HL-60/S4 treated with phorbol 12-myristate 13-acetate at 8.2 ng/mL for 4 days and 3 days (cell line): ENCODE results near the gene FAM186B.

Source experiments
- in situ Hi-C: fragments of 300-500 bp; cut with MboI; formaldehyde crosslinking; loops from 2 replicates; pipeline ENCODE4 v1.15.0; 2022; ENCODE audit warnings: low sequenced_read_pairs

FAM186B gene

DNA sequence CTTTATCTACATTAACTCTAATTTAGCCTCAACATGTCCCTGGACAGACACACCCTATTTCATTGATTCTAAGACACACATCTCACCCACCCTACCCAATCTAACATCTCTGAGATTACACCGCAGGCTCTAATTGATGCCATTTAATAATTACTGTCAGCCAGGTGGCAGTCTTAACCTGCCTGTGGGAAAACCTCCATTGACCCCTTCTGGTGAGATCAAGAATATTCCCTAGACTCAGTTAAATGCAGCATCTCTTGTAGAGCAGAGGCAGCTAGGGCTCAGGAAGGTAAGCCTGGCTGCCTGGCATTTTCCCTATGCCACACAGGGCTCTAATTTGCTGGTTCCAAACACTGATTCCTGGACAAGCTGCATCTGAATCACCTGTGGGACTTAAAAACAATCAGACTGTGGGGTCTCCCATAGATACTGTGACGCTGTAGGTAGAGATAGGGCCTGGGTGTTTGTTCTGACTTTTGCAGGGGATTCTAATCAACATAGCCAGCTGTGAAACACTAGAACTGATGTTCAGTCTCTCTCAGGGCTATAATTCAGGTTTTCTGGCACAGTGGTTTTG lies 51.8 kb downstream of the FAM186B start:
- in situ Hi-C loops, result no loop called here

- in situ Hi-C loops, result no loop called here
These were observed 52.5 kb downstream of the FAM186B start for GRCh38 chr12:49552899-49553298.

DNA sequence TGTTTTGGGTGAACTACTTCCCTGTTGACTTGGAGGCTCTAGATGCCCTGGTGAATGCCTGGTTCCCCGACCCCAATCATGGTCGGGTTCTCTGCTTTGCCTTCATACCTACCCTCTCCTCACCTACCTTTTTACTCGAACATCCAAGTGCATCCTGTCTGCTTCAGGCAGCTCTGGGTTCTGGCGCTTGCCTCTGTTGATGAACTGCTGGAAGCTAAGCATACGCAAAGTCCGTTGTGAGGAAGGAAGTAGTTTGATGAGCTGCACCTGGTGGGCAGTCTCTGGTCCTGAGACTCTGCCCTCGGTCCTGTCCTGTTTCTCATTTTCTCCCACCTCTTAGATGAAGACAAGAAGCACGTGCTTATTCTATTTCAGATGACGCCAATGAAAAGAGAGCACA lies 53.0 kb downstream of the FAM186B start:
- in situ Hi-C loops, result no loop called here

- in situ Hi-C loops, result no loop called here
These were observed 53.4 kb downstream of the FAM186B start for GRCh38 chr12:49552014-49552413.

DNA sequence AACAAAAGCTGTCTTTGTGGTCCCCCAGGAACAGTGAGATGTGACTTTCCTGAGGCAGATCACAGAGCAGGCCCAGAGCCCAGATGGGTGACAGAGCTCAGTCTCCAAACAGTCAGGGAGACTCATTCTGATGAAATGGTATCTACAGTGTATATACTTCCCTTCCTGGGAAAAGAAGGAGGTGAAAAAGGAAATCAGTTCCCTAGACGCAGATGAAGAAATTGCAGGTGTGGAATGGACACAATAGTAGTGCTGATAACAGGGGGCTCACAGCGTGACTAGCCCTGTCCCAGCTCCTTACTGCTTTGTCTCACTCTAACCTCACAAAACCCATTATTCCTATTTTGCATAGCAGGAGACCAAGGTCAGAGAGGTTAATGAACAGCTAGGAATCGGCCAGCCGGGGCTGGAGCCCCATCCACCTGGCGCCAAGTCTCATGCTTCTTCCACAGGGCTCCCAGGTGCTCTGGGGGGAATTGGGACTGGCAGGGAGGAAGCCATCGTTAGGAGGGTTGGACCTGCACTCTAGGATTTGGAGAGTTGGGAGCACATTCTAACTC lies 54.7 kb downstream of the FAM186B start:
- in situ Hi-C loops, result no loop called here

DNA sequence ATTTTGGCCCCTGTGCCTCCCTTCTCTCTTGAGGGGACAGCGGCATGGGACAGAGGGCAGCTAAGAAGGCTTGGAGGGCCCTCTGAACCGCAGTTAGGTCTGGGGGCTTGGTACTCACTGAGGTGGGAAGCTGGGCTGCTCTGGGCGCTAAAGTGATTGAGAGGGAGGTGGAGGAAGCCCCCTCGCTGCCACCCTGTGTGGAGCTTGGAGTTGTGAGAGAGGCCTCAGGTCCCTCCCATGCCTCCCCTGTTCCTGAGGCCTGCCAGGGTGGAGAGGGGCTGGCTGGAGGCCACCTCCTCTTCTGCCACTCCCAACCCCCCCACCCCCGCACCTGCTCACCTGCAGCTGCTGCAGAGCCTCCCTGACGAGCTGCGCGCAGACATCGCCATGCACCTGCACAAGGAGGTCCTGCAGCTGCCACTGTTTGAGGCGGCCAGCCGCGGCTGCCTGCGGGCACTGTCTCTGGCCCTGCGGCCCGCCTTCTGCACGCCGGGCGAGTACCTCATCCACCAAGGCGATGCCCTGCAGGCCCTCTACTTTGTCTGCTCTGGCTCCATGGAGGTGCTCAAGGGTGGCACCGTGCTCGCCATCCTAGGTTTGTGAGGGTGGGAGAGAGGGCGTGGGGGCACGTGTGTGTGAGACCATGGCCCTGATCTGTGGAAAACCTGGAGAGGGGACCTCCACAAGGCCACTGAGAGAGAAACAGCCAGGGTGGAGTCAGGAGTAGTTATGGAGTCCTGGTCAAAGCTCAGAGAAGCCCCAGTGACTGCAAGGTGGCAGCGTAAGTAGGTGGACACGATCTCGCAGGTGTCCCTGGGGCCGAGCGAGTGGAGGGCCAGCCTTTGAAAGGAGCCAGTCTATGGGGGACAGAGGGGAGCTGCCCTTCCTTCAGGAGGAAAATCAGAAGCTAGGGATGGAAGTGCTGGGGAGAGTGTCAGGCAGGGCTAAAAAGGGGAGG lies 55.4 kb downstream of the FAM186B start:
- in situ Hi-C loops, result no loop called here

- in situ Hi-C loops, result no loop called here
These were observed 56.4 kb downstream of the FAM186B start for GRCh38 chr12:49548822-49549648.

GRCh38 chr12:49548481-49548821 lies 57.0 kb downstream of the FAM186B start:
- in situ Hi-C loops, result no loop called here

GRCh38 chr12:49547090-49547690 lies 58.2 kb downstream of the FAM186B start:
- in situ Hi-C loops, result no loop called here

DNA sequence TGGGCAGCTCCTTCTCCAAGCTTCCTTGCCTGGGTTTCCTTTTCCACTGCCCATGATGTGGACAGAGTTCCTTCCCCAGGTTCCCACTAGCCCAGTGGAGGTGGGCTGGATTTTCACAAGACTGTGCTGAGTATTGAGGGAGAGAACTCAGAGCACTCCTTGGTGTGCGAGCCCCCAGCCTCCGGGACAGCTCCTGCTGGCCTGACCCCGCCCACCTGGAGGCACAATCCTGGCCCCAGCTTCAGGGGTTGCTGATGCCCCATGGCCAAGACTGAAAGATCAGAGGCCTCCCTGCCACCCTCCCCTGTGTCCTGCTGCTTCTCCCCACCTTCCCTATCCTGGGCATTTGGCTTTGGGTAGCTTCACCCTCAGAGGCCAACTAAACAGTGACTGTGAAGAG lies 59.0 kb downstream of the FAM186B start:
- in situ Hi-C loops, result no loop called here

DNA sequence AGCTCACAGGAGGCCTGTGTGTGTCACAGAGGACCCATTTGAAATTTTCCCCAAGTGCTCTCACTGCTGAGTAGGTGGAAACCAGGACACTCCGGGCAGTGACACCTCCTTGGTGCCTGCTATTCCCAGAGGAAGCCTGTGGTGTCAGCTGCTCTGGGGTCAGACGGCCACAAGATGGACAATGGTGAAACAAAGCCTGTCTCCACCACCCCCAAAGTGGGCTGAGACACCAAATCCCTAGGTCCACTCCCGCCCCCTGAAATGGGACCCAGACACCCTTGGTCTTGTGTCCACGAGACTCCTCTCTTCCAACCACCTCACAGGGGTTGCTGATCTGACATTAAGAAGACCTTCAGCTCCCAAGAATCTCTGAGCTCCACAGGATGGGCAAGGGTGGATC lies 59.6 kb downstream of the FAM186B start:
- in situ Hi-C loops, result no loop called here

- in situ Hi-C loops, result no loop called here
These were observed 61.3 kb downstream of the FAM186B start for GRCh38 chr12:49543914-49544815.

DNA sequence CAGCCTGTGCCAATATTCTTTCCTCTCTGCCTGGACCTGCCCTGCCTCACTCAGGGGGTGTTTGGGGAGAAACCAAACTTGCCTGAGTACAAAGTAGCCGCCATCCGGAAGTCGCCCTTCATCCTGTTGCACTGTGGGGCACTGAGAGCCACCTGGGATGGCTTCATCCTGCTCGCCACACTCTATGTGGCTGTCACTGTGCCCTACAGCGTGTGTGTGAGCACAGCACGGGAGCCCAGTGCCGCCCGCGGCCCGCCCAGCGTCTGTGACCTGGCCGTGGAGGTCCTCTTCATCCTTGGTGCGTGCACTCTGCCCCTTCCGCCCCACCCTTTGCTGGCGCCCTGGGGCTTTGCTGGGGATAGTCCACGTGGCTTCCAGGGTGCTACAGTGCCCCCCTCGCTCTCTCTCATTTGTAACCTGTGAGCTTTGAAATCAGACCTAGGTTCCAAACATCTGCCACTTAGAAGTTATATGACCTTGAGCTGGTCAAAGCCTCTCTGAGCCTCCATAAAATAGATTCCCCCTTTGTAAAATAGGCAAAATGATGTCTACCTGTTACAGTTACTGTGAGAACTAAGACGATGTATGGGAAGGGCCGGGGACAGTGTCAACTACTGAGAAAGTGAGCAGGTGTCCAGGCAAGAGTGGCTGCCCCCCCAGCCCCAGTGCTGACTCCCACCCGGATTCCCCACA lies 62.1 kb downstream of the FAM186B start:
- in situ Hi-C loops, result no loop called here

GRCh38 chr12:49542592-49543160 lies 62.8 kb downstream of the FAM186B start:
- in situ Hi-C loops, result no loop called here

DNA sequence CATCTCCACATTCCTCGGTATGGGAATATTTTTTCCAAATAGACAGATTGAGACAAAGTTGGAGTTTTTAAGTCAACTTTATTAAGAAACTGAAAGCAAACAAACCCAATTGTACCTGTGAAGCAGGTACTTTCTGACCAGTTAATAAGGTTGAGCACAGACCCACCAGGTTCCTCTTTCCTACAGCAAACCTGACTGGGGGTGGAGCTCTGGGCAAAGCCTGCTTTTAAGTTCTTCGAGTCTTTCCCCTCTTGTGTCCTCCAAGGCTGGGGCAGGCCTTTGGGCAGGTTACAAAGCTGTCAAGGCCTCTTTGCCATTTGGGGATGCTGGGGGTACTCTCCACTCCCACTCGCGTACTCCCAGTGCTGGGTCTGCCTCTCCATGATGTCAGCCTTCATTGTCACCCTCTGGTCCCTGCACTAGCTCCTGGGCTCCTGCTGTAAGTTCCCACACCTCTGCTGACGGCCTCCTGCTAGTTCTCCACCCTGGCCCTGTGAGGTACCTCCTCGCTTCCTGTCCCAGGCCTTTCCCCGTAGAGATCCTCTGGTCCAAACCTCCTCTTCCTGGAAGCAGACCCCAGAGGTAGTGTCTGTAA lies 63.4 kb downstream of the FAM186B start:
- in situ Hi-C loops, result no loop called here

- in situ Hi-C loops, result no loop called here
These were observed 64.1 kb downstream of the FAM186B start for GRCh38 chr12:49541140-49541861.

DNA sequence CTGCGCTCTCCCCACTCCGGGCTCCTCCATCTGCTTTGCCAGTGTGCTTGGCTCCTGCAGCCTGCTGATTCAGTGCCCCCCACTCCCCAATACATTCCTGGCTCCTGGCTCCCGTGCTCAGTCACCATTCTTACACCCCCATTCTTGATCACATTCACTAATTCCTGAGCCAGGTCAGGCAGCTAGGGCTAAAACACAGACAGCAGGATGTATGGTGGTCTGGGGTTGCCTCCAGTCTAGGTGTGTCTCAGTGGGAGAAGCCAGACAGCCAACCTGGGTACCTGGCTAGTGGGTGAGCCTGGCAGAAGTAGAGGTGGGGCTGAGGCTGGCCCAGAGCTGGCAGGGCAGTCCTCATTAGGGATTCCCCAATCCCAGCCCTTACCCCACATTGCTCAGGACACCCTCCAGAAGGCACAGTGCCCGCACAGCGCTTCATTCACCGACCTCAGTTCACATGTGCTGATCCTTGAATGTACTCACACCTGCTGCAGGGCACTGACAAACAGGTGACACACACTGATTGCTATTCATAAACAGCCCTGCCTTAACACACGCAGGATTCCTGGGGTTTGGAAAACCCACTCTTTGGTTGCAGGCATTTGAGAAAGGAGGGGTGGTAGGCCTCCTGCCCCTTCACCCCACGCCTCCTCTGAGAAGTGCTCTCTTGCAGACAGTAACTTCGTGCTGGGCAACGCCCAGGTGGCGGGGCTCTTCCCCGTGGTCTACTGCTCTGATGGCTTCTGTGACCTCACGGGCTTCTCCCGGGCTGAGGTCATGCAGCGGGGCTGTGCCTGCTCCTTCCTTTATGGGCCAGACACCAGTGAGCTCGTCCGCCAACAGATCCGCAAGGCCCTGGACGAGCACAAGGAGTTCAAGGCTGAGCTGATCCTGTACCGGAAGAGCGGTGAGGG lies 65.0 kb downstream of the FAM186B start:
- in situ Hi-C loops, result no loop called here
